Thyroid gland (tissue), 4 donors: Measurements from ENCODE around the gene SIRPA. TPM values are rescaled to one million over a fixed set of nuclear protein-coding genes. Genes with fewer than 3 reads are reported as not detected.

Source experiments
- DNase-seq, 2 donors: peaks; one replicate each; pipeline ENCODE4 v3.0.0-alpha.2; 2019
- H3K27ac ChIP-seq, 3 donors: fragments of 200-600 bp; sonication (generic); 1 replicate in 2 of 3; 2 replicates in 1 of 3; pipeline ENCODE4 v1.5.1; 2016 to 2019; ENCODE audit warnings: mild to moderate bottlenecking in 1 of 3, moderate library complexity in 1 of 3
- H3K27me3 ChIP-seq: fragments of 200-600 bp; sonication (generic); one replicate; pipeline ENCODE4 v1.5.1; 2019
- H3K36me3 ChIP-seq, 2 donors: fragments of 200-600 bp; sonication (generic); one replicate each; pipeline ENCODE4 v1.5.1; 2016 to 2019
- H3K4me1 ChIP-seq, 2 donors: fragments of 200-600 bp; sonication (generic); one replicate each; pipeline ENCODE4 v1.5.1; 2017 to 2019
- H3K4me3 ChIP-seq, 3 donors: fragments of 200-600 bp; sonication (generic); replicated peaks in 1 of 3; 1 replicate in 2 of 3; 2 replicates in 1 of 3; pipeline ENCODE4 v1.5.1; 2016; ENCODE audit warnings: mild to moderate bottlenecking in 1 of 3
- H3K9me3 ChIP-seq: fragments of 200-600 bp; sonication (generic); one replicate; pipeline ENCODE4 v1.5.1; 2017
- POLR2A ChIP-seq, 2 donors: fragments of 450-650 bp; IDR thresholded peaks; one replicate each; pipeline ENCODE4 v1.6.1; 2017; ENCODE audit warnings: antibody characterized with exemption in 2 of 2, mild to moderate bottlenecking in 2 of 2, moderate library complexity in 1 of 2
- WGBS, 2 donors: methylation state at CpG; one replicate each; pipeline ENCODE4 v1.1.5; 2017; 5-methylcytosine and 5-hydroxymethylcytosine counted together
- intact Hi-C: fragments of 100-400 bp; cut with DNase I; formaldehyde crosslinking; loops from one replicate; pipeline ENCODE4 v1.15.1; 2023
- total RNA-seq, 4 donors: library from RNA; depleted of rRNA; stranded (reverse); fragments of >200 nt; gene quantifications; one replicate each; pipeline ENCODE4 v1.2.3, GENCODE V29; 2016
- TF ChIP-seq, protein P1 (sequence below), 6 experiments: fragments of 200-600 bp in 3 of 6; fragments of 450-650 bp in 3 of 6; sonication (generic) in 3 of 6; IDR thresholded peaks; one replicate each; pipeline ENCODE4 v1.5.1; 2016 to 2019; ENCODE audit warnings: antibody characterized with exemption in 6 of 6, mild to moderate bottlenecking in 2 of 6, inconsistent platforms in 1 of 6, moderate library complexity in 1 of 6

Gene SIRPA
- total RNA-seq, 4 donors from 2014 or later: 14.1 to 35.1 (median 25.4) TPM

DNA sequence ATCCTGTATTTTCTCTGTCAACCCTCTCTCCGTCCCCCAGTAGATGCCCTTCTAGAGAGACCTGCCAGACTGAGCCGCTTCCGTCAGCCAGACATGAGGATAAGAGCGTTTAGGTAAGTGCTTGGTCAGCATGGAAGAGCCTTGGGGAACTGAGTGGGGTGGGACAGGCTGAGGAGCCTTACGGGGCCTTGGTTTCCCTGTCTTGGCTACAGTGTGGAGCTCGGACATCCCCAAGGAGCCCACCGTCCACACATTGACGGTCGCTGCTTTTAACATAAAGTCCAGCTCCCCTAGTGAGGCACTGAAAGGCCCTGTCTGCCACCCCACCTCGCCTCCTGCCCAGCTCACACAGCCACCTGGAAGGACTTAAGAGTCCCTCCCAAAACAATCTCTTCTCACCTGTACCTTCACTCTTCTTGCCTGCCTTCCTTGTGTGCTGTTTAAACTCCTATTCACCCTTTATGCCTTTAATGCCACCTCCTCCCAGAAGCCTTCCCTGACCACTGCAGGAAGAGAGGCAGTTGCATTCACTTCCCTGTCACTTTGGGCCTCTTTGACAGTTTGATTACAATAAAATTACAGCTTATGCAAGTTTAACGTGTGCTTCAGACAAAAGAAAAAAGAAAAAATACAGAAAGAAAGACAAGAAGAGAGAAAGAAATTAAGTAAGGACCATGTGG lies 56.4 kb downstream of the SIRPA start:
- Histone ChIP-seq H3K4me1 (peaks cover 13 to 17% of the 10 kb centered on the region in 2 donors), H3K27ac (no peak overlapping the region), H3K9me3 (no peaks in the 10 kb centered on the region), H3K27me3 (no peaks in the 10 kb centered on the region), H3K4me3 (no peak overlapping the region), H3K36me3 (no peaks in the 10 kb centered on the region)
- 68 to 70% methylated on average over 11 of the region's 11 CpGs for WGBS, 2 donors
- intact Hi-C loops: no loop called here
- no peak for DNase-seq
- TF ChIP-seq POLR2A (IDR thresholded peaks at IDR 0.05): no peak
- TF ChIP-seq, protein P1, sequence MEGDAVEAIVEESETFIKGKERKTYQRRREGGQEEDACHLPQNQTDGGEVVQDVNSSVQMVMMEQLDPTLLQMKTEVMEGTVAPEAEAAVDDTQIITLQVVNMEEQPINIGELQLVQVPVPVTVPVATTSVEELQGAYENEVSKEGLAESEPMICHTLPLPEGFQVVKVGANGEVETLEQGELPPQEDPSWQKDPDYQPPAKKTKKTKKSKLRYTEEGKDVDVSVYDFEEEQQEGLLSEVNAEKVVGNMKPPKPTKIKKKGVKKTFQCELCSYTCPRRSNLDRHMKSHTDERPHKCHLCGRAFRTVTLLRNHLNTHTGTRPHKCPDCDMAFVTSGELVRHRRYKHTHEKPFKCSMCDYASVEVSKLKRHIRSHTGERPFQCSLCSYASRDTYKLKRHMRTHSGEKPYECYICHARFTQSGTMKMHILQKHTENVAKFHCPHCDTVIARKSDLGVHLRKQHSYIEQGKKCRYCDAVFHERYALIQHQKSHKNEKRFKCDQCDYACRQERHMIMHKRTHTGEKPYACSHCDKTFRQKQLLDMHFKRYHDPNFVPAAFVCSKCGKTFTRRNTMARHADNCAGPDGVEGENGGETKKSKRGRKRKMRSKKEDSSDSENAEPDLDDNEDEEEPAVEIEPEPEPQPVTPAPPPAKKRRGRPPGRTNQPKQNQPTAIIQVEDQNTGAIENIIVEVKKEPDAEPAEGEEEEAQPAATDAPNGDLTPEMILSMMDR (IDR thresholded peaks at IDR 0.05): no peak

DNA sequence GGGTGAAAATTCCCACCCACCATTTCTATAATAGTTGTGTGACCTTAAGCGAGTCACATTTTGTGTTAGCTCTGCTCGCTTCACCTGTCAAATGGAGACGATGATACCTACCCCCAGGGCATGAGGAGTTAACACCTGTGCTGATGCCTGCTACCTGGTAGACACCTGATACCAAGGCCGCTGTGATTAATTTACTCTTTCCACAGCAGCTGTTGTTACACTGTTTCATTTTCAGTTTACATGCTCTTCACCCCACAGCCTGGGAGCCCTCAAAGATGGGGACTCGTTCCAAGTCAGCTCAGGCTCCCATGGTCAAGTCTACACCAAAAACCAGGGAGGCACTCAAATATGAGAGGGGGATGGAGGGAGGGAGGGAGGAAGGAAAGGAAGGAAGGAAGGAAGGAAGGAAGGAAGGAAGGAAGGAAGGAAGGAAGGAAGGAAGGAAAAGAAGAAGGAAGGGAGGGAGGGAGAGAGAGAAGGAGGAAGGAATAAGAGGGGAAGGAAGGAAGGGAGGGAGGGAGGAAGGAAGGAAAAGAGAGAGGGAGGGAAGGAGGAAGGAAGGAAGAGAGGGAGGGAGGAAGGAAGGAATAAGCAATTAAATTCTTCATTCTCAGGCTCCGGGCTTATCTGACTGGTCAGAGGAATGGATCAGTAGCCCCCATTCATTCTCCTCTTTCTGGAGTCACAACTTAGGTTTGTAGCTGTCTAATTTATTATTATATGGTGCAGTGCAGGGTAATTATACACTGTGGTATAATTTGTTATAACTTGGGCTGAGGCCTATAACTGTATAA lies 57.7 kb downstream of the SIRPA start:
- DNase-seq: no peak
- 60 to 76% methylated on average over 6 of the region's 6 CpGs for WGBS, 2 donors

DNA sequence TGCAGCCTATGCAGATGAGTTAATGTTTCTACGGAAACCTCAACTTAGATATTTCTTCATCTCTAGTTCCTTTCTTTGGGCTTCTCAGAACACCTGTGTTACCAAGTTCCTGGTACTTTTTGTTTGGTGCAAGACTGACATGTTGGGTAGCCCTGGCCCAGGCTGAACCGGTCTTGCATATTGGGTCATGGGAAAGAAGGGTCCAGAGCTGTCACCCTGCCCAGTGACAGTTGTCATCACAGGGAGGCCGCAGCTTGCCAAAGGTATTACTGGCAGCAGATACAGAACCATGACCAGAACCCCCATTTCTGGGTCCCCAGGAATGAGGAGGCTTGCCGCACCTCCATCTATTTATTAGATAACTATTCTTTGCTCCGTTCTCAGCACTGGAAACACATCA lies 58.4 kb downstream of the SIRPA start:
- 92 to 94% methylated on average over 5 of the region's 5 CpGs for WGBS, 2 donors

More for the DNA sequence above, 57.7 kb downstream of the SIRPA start:
- no peak overlapping the region for H3K27ac ChIP-seq
- H3K9me3 ChIP-seq: no peaks in the 10 kb centered on the region
- TF ChIP-seq, protein P1 (IDR thresholded peaks at IDR 0.05): no peak
- no peak for TF ChIP-seq POLR2A (IDR thresholded peaks at IDR 0.05)
- intact Hi-C loops: no loop called here
- H3K4me3 ChIP-seq: no peak overlapping the region
- H3K4me1 ChIP-seq: peaks cover 7% of the 10 kb centered on the region in 2 donors
- no peaks in the 10 kb centered on the region for H3K36me3 ChIP-seq
- no peaks in the 10 kb centered on the region for H3K27me3 ChIP-seq

DNA sequence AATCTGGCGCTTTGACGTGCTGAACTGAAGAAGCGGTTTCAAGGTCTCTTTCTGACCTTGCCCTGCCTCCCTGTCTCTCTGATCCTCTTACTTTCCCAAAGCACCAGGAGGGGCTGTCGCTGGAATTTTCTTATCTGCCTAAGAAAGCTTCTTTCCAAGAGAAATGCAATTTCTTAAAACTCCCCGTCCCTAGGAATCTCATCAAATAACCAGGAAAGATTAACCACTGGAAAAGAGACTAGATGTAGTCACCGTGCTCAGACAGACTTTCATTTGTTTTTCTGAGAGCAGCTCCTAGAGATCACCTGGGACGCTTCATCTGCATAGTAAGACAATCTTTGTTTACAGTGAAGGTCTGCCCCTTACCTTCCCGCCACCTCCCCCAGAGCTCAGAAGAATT lies 60.0 kb downstream of the SIRPA start:
- no peak for DNase-seq
- no peaks in the 10 kb centered on the region for H3K9me3 ChIP-seq
- TF ChIP-seq, protein P1 (IDR thresholded peaks at IDR 0.05): no peak
- TF ChIP-seq POLR2A (IDR thresholded peaks at IDR 0.05): no peak
- H3K27me3 ChIP-seq: peaks cover 3% of the 10 kb centered on the region
- no peaks in the 10 kb centered on the region for H3K36me3 ChIP-seq
- H3K27ac ChIP-seq: no peak overlapping the region
- H3K4me3 ChIP-seq: no peak overlapping the region
- no peaks in the 10 kb centered on the region for H3K4me1 ChIP-seq
- intact Hi-C loops: no loop called here
- WGBS, 2 donors: 46% methylated on average over 8 of the region's 8 CpGs

More for the DNA sequence above, 58.4 kb downstream of the SIRPA start:
- H3K27me3 ChIP-seq: peaks cover 1% of the 10 kb centered on the region
- H3K27ac ChIP-seq: no peak overlapping the region
- no peaks in the 10 kb centered on the region for H3K9me3 ChIP-seq
- TF ChIP-seq, protein P1 (IDR thresholded peaks at IDR 0.05): no peak
- no peak for TF ChIP-seq POLR2A (IDR thresholded peaks at IDR 0.05)
- DNase-seq: no peak
- peaks cover 7% of the 10 kb centered on the region in 2 donors for H3K4me1 ChIP-seq
- H3K4me3 ChIP-seq: no peak overlapping the region
- intact Hi-C loops: no loop called here
- H3K36me3 ChIP-seq: no peaks in the 10 kb centered on the region

DNA sequence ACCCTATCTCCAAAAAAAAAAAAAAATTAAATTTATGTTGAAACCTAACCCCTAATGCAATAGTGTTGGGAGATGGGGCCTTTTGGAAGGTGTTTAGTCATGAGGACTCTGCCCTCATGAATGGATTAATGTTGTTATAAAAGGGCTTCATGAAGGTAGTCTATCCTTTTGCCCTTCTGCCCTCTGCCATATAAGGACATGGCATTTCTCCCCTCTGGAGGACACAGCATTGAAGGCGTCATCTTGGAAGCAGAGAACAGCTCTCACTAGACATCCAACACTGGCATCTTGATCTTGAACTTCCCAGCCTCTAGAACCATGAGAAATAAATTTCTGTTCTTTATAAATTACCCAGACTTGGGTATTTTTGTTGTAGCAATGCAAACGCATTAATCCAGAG lies 63.2 kb downstream of the SIRPA start:
- 91% methylated on average over 2 of the region's 2 CpGs for WGBS, 2 donors
- H3K27ac ChIP-seq: no peak overlapping the region
- TF ChIP-seq POLR2A (IDR thresholded peaks at IDR 0.05): no peak
- TF ChIP-seq, protein P1 (IDR thresholded peaks at IDR 0.05): no peak
- peaks cover 3% of the 10 kb centered on the region for H3K27me3 ChIP-seq
- H3K36me3 ChIP-seq: no peaks in the 10 kb centered on the region
- DNase-seq: no peak
- no peak overlapping the region for H3K4me3 ChIP-seq
- H3K4me1 ChIP-seq: no peaks in the 10 kb centered on the region
- H3K9me3 ChIP-seq: no peaks in the 10 kb centered on the region
- intact Hi-C loops: no loop called here
